Skin epidermis (tissue), 12 donors: Measurements from ENCODE around the gene PGPEP1.
"Not testable (repeated sequence)": the region's sequence is repeated elsewhere in the genome, so short reads cannot be mapped to it uniquely, and the experiment has no call there.

Experiments
- H3K27ac ChIP-seq, 21 experiments: fragments of 200-600 bp; sonication (generic) in 11 of 21; one replicate each; pipeline ENCODE4 v1.5.0; 2020; ENCODE audit warnings: mild to moderate bottlenecking in 3 of 21, inconsistent platforms in 2 of 21, moderate library complexity in 2 of 21
- H3K4me3 ChIP-seq, 7 experiments: fragments of 200-600 bp; sonication (generic) in 2 of 7; one replicate each; pipeline ENCODE4 v1.5.0; 2020; ENCODE audit warnings: inconsistent platforms in 2 of 7, mild to moderate bottlenecking in 2 of 7, moderate library complexity in 1 of 7

PGPEP1 gene

GRCh38 chr19:18353378-18354005 lies 13.1 kb downstream of the PGPEP1 start:
- Histone ChIP-seq H3K4me3 (no peak overlapping the region), H3K27ac (no peak overlapping the region)

GRCh38 chr19:18354743-18355142 lies 14.3 kb downstream of the PGPEP1 start:
- H3K4me3 ChIP-seq, H3K27ac ChIP-seq: not testable (repeated sequence)

GRCh38 chr19:18357041-18357440 lies 16.6 kb downstream of the PGPEP1 start:
- H3K4me3 ChIP-seq = no peak overlapping the region
- H3K27ac ChIP-seq = no peak overlapping the region

GRCh38 chr19:18361646-18362045 lies 21.2 kb downstream of the PGPEP1 start:
- no peak overlapping the region for H3K27ac ChIP-seq
- H3K4me3 ChIP-seq = no peak overlapping the region

- H3K27ac ChIP-seq = peak overlapping the region in 4 of 21 experiments; percentile 16 to 80 (median 46)
These were observed 22.6 kb downstream of the PGPEP1 start for GRCh38 chr19:18362934-18363542.

GRCh38 chr19:18363787-18364186 lies 23.4 kb downstream of the PGPEP1 start:
- H3K27ac ChIP-seq = peak overlapping the region in 5 of 21 experiments; percentile 16 to 81 (median 71)

More at GRCh38 chr19:18362934-18363542, 22.6 kb downstream of the PGPEP1 start:
- no peak overlapping the region for H3K4me3 ChIP-seq

GRCh38 chr19:18364277-18364825 lies 24.0 kb downstream of the PGPEP1 start:
- H3K4me3 ChIP-seq = not testable (repeated sequence)
- peak overlapping the region in 16 of 21 experiments; percentile 17 to 81 (median 57) for H3K27ac ChIP-seq

More at GRCh38 chr19:18363787-18364186, 23.4 kb downstream of the PGPEP1 start:
- no peak overlapping the region for H3K4me3 ChIP-seq

- no peak overlapping the region for H3K4me3 ChIP-seq
These were observed 24.6 kb downstream of the PGPEP1 start for GRCh38 chr19:18364826-18365528.

GRCh38 chr19:18366021-18366435 lies 25.6 kb downstream of the PGPEP1 start:
- peak overlapping the region in 13 of 21 experiments; percentile 7 to 81 (median 61) for H3K27ac ChIP-seq
- H3K4me3 ChIP-seq = no peak overlapping the region

More at GRCh38 chr19:18364826-18365528, 24.6 kb downstream of the PGPEP1 start:
- H3K27ac ChIP-seq = peak overlapping the region in 16 of 21 experiments; percentile 17 to 81 (median 63)

GRCh38 chr19:18368504-18369222 lies 28.3 kb downstream of the PGPEP1 start:
- Histone ChIP-seq H3K27ac (peak overlapping the region in 1 of 21 experiments; percentile 8), H3K4me3 (no peak overlapping the region)

- Histone ChIP-seq H3K4me3 (no peak overlapping the region), H3K27ac (peak overlapping the region in 19 of 21 experiments; percentile 31 to 89 (median 64))
These were observed 33.1 kb downstream of the PGPEP1 start for GRCh38 chr19:18373407-18373891.

- H3K27ac ChIP-seq = peak overlapping the region in 19 of 21 experiments; percentile 34 to 89 (median 64)
- H3K4me3 ChIP-seq = no peak overlapping the region
These were observed 33.7 kb downstream of the PGPEP1 start for GRCh38 chr19:18373892-18374629.

GRCh38 chr19:18377026-18377425 lies 36.6 kb downstream of the PGPEP1 start:
- no peak overlapping the region for H3K4me3 ChIP-seq
- H3K27ac ChIP-seq = peak overlapping the region in 1 of 21 experiments; percentile 43

GRCh38 chr19:18379803-18380747 lies 39.7 kb downstream of the PGPEP1 start:
- H3K4me3 ChIP-seq = no peak overlapping the region
- peak overlapping the region in 12 of 21 experiments; percentile 2 to 74 (median 44) for H3K27ac ChIP-seq

- Histone ChIP-seq H3K4me3 (no peak overlapping the region), H3K27ac (no peak overlapping the region)
These were observed 40.4 kb downstream of the PGPEP1 start for GRCh38 chr19:18380843-18381242.

GRCh38 chr19:18383622-18384021 lies 43.2 kb downstream of the PGPEP1 start:
- H3K4me3 ChIP-seq, H3K27ac ChIP-seq: not testable (repeated sequence)

GRCh38 chr19:18384775-18385174 lies 44.4 kb downstream of the PGPEP1 start:
- H3K4me3 ChIP-seq = no peak overlapping the region
- no peak overlapping the region for H3K27ac ChIP-seq

- Histone ChIP-seq H3K4me3 (no peak overlapping the region), H3K27ac (no peak overlapping the region)
These were observed 44.9 kb downstream of the PGPEP1 start for GRCh38 chr19:18385359-18385674.
